NB4 (cell line): Measurements from ENCODE around the gene CACNA2D4.

Source experiments
- POLR2A ChIP-seq: IDR thresholded peaks from 2 replicates; pipeline ENCODE4 v1.6.1; 2011; ENCODE audit warnings: mild to moderate bottlenecking; ENCODE audit not compliant: insufficient read length; ENCODE audit errors: extremely low read depth
- TF ChIP-seq, protein P1 (sequence below): IDR thresholded peaks from one replicate; pipeline ENCODE4 v1.5.1; 2012; ENCODE audit warnings: low read depth, low read length
- TF ChIP-seq, protein P2 (sequence below): IDR thresholded peaks from 2 replicates; pipeline ENCODE4 v1.6.1; 2011; ENCODE audit warnings: low read depth, low read length

DNA sequence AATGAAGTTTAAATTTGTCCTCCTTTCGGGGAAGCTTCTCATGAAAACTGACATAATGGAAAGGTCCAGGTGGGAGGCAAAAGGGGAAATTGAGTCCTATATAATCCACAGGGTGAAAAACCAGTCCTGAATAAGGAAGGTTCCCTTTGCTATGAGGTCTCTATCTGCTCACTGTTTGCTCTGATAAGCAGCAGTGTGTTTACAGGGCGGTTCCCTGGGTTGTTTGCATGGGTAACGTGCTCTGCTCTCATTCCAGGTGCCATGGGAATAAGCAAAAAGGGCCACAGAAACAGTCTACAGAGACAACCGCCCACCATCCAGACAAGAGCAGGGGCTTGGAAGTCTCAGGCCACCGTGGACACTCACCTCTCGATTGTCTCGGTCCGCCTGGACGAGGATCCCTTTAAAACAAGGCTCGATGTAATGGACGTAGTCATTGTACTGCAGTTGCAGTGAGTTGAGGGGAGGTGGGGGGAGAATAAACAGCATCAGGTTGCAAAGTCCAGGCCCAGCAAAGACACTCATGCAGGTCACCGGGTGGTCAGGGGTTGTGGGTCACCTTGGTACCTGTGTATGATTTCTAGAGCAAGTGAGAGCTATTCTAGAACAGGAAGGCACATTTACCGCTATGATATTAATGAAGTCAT lies 32.7 kb downstream of the CACNA2D4 start:
- TF ChIP-seq, protein P1, sequence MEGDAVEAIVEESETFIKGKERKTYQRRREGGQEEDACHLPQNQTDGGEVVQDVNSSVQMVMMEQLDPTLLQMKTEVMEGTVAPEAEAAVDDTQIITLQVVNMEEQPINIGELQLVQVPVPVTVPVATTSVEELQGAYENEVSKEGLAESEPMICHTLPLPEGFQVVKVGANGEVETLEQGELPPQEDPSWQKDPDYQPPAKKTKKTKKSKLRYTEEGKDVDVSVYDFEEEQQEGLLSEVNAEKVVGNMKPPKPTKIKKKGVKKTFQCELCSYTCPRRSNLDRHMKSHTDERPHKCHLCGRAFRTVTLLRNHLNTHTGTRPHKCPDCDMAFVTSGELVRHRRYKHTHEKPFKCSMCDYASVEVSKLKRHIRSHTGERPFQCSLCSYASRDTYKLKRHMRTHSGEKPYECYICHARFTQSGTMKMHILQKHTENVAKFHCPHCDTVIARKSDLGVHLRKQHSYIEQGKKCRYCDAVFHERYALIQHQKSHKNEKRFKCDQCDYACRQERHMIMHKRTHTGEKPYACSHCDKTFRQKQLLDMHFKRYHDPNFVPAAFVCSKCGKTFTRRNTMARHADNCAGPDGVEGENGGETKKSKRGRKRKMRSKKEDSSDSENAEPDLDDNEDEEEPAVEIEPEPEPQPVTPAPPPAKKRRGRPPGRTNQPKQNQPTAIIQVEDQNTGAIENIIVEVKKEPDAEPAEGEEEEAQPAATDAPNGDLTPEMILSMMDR, result no peak
- TF ChIP-seq POLR2A, result no peak
- TF ChIP-seq, protein P2, sequence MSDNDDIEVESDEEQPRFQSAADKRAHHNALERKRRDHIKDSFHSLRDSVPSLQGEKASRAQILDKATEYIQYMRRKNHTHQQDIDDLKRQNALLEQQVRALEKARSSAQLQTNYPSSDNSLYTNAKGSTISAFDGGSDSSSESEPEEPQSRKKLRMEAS, result no peak
